HAP-1 (cell line): Measurements from ENCODE around the gene DNAH2.

Experiments
- DNase-seq, 2 experiments: peaks; one replicate each; pipeline ENCODE4 v3.0.0-alpha.2; 2016 to 2020; ENCODE audit warnings: low spot score in 2 of 2
- H3K27me3 ChIP-seq: fragments of 250-450 bp; sonication (Bioruptor Pico); 2 replicates; pipeline ENCODE4 v1.5.1; 2020; ENCODE audit warnings: low read depth, mild to moderate bottlenecking, moderate library complexity
- H3K36me3 ChIP-seq: fragments of 250-450 bp; sonication (Bioruptor Pico); replicated peaks from 2 replicates; pipeline ENCODE4 v1.5.1; 2020; ENCODE audit warnings: mild to moderate bottlenecking
- H3K4me1 ChIP-seq: fragments of 250-450 bp; sonication (Bioruptor Pico); 2 replicates; pipeline ENCODE4 v1.5.1; 2020; ENCODE audit warnings: mild to moderate bottlenecking
- H3K4me3 ChIP-seq: fragments of 250-450 bp; sonication (Bioruptor Pico); 2 replicates; pipeline ENCODE4 v1.5.1; 2020; ENCODE audit warnings: mild to moderate bottlenecking, moderate library complexity
- H3K9me3 ChIP-seq: fragments of 250-450 bp; sonication (Bioruptor Pico); 2 replicates; pipeline ENCODE4 v1.5.1; 2020; ENCODE audit warnings: mild to moderate bottlenecking, moderate library complexity
- in situ Hi-C: fragments of 300-500 bp; cut with MboI; formaldehyde crosslinking; loops from 3 replicates; pipeline ENCODE4 v1.14.3; 2020; ENCODE audit warnings: low sequenced_read_pairs, inconsistent platforms, mixed read lengths

The DNAH2 gene

GRCh38 chr17:7849751-7850504, 132.4 kb downstream of the DNAH2 start:
- Histone ChIP-seq H3K9me3 (no peaks in the 10 kb centered on the region), H3K4me3 (no peak overlapping the region), H3K36me3 (peaks cover 41% of the 10 kb centered on the region), H3K4me1 (peaks cover 5% of the 10 kb centered on the region; the same call in 1 of the 2 replicates), H3K27me3 (no peaks in the 10 kb centered on the region)
- in situ Hi-C loops, result no loop called here
- DNase-seq, result no peak

- Histone ChIP-seq H3K4me1 (peaks cover 10% of the 10 kb centered on the region), H3K9me3 (no peaks in the 10 kb centered on the region), H3K36me3 (peaks cover 39% of the 10 kb centered on the region), H3K4me3 (no peak overlapping the region; the same call in 1 of the 2 replicates), H3K27me3 (no peaks in the 10 kb centered on the region)
- DNase-seq, result no peak
- in situ Hi-C loops, result no loop called here
These were observed 133.3 kb downstream of the DNAH2 start for GRCh38 chr17:7850701-7851437.

- peaks cover 39% of the 10 kb centered on the region for H3K36me3 ChIP-seq
- H3K4me1 ChIP-seq, result peaks cover 16% of the 10 kb centered on the region
- H3K27me3 ChIP-seq, result no peaks in the 10 kb centered on the region
- in situ Hi-C loops, result no loop called here
- DNase-seq, result peak; percentile 90 to 96
- H3K9me3 ChIP-seq, result no peaks in the 10 kb centered on the region
- peak overlapping the region; percentile 17 for H3K4me3 ChIP-seq
These were observed 134.1 kb downstream of the DNAH2 start for GRCh38 chr17:7851438-7852261.

GRCh38 chr17:7852262-7852670, 134.7 kb downstream of the DNAH2 start:
- in situ Hi-C loops, result no loop called here
- peaks cover 39% of the 10 kb centered on the region for H3K36me3 ChIP-seq
- H3K4me3 ChIP-seq, result no peak overlapping the region
- no peaks in the 10 kb centered on the region for H3K9me3 ChIP-seq
- H3K4me1 ChIP-seq, result peaks cover 16% of the 10 kb centered on the region
- H3K27me3 ChIP-seq, result no peaks in the 10 kb centered on the region
- DNase-seq, result no peak

- in situ Hi-C loops, result no loop called here
- H3K4me3 ChIP-seq, result no peak overlapping the region
- H3K4me1 ChIP-seq, result peaks cover 17% of the 10 kb centered on the region
These were observed 135.6 kb downstream of the DNAH2 start for GRCh38 chr17:7852919-7853690.

GRCh38 chr17:7853691-7854038, 136.1 kb downstream of the DNAH2 start:
- Histone ChIP-seq H3K36me3 (peaks cover 38% of the 10 kb centered on the region), H3K27me3 (no peaks in the 10 kb centered on the region), H3K9me3 (no peaks in the 10 kb centered on the region), H3K4me3 (no peak overlapping the region), H3K4me1 (peaks cover 22% of the 10 kb centered on the region)
- in situ Hi-C loops, result no loop called here
- no peak for DNase-seq

More at GRCh38 chr17:7852919-7853690, 135.6 kb downstream of the DNAH2 start:
- Histone ChIP-seq H3K36me3 (peaks cover 38% of the 10 kb centered on the region), H3K9me3 (no peaks in the 10 kb centered on the region), H3K27me3 (no peaks in the 10 kb centered on the region)
- no peak for DNase-seq

GRCh38 chr17:7854078-7854777, 136.7 kb downstream of the DNAH2 start:
- H3K4me1 ChIP-seq, result peaks cover 24% of the 10 kb centered on the region
- in situ Hi-C loops, result no loop called here

GRCh38 chr17:7854851-7855659, 137.5 kb downstream of the DNAH2 start, which contains the start of gene TMEM88:
TMEM88 (plus strand) TSS chr17:7855066; CDS start chr17:7855075, 9 bp downstream.
- Histone ChIP-seq H3K4me1 (peaks cover 24% of the 10 kb centered on the region), H3K9me3 (no peaks in the 10 kb centered on the region), H3K36me3 (peaks cover 35% of the 10 kb centered on the region), H3K4me3 (peak within 1 kb of the TSS; percentile 63), H3K27me3 (no peaks in the 10 kb centered on the region)
- in situ Hi-C loops, result no loop called here
- no peak for DNase-seq

More at GRCh38 chr17:7854078-7854777, 136.7 kb downstream of the DNAH2 start:
- Histone ChIP-seq H3K27me3 (no peaks in the 10 kb centered on the region), H3K9me3 (no peaks in the 10 kb centered on the region), H3K36me3 (peaks cover 39% of the 10 kb centered on the region), H3K4me3 (no peak overlapping the region)
- DNase-seq, result no peak

GRCh38 chr17:7855660-7856010, 138.1 kb downstream of the DNAH2 start:
- Histone ChIP-seq H3K36me3 (peaks cover 35% of the 10 kb centered on the region), H3K4me1 (peaks cover 24% of the 10 kb centered on the region), H3K27me3 (no peaks in the 10 kb centered on the region), H3K9me3 (no peaks in the 10 kb centered on the region), H3K4me3 (peak overlapping the region; percentile 63)
- DNase-seq, result no peak
- in situ Hi-C loops, result no loop called here

- no peaks in the 10 kb centered on the region for H3K27me3 ChIP-seq
- DNase-seq, result peak in 1 of 2 experiments; percentile 67
- H3K4me3 ChIP-seq, result peak overlapping the region; percentile 63
- peaks cover 23% of the 10 kb centered on the region for H3K4me1 ChIP-seq
- in situ Hi-C loops, result no loop called here
- peaks cover 29% of the 10 kb centered on the region for H3K36me3 ChIP-seq
- no peaks in the 10 kb centered on the region for H3K9me3 ChIP-seq
These were observed 138.7 kb downstream of the DNAH2 start for GRCh38 chr17:7856011-7856810.

- Histone ChIP-seq H3K27me3 (no peaks in the 10 kb centered on the region), H3K9me3 (no peaks in the 10 kb centered on the region), H3K4me1 (peaks cover 19% of the 10 kb centered on the region), H3K4me3 (peak within 1 kb of the TSS; percentile 63), H3K36me3 (peaks cover 20% of the 10 kb centered on the region)
- in situ Hi-C loops, result no loop called here
- DNase-seq, result peak; percentile 98 to 99
These were observed 139.5 kb downstream of the DNAH2 start, which contains the start of gene NAA38 for GRCh38 chr17:7856811-7857712. NAA38 (minus strand) TSS chr17:7857559; CDS start chr17:7857463, 96 bp downstream.
